Measurements from ENCODE around the gene NOX1. TPM values are rescaled to one million over a fixed set of nuclear protein-coding genes. Genes with fewer than 3 reads are reported as not detected.

The NOX1 gene
- total and polyA plus RNA-seq, 2 of the 13 experiments (the other 11 are each of a cell fraction or from before 2014, with no cell fraction given) = 0.07 TPM; not detected in 1

GRCh38 chrX:100819534-100819836, 54.7 kb downstream of the NOX1 start (continued):
- TF ChIP-seq ZNF275 (CRISPR knock-in tag; IDR thresholded peaks at IDR 0.05; ENCODE audit: borderline replicate concordance) = no peak

- WGBS (ENCODE audit: low lambda C conversion rate) = 0% methylated on average over 2 of the region's 2 CpGs
- DNase-seq (ENCODE audit: low spot score) = no peak
These were observed 56.8 kb downstream of the NOX1 start for GRCh38 chrX:100817340-100817739.

GRCh38 chrX:100812216-100813158, 61.7 kb downstream of the NOX1 start:
- peak overlapping the region; percentile 66 for H3K4me2 ChIP-seq (ENCODE audit: low read depth, low read length)
- POLR2A ChIA-PET = no interaction called here
- DNase-seq (ENCODE audit: low spot score) = no peak
- ATAC-seq = no peak
- H3K4me1 ChIP-seq (ENCODE audit: insufficient read depth, low read length) = peaks cover 7% of the 10 kb centered on the region; the same call in 1 of the 2 replicates
- in situ Hi-C loops (cut with HindIII; ENCODE audit: extremely low pct_ligation_motif_present, low pct_unique_long_range_greater_than_20kb) (no loop called here), intact Hi-C loops (cut with micrococcal nuclease; ENCODE audit: unreplicated experiment) (no loop called here)
- no peaks in the 10 kb centered on the region for H3K27me3 ChIP-seq (ENCODE audit: control insufficient read depth in 1 of 2, insufficient read depth in 2 of 2, low read length in 2 of 2)
- CTCF ChIA-PET (ENCODE audit: low intra/inter-chr PET ratio, low total read pairs) = no interaction called here
- no peak overlapping the region for H3K27ac ChIP-seq (ENCODE audit: extremely low read length, insufficient read depth, low read length)
- no peaks in the 10 kb centered on the region for H3K36me3 ChIP-seq (replicated peaks in 1 of 2; ENCODE audit: control insufficient read depth in 1 of 2, insufficient read depth in 2 of 2, low read length in 2 of 2)
- peak overlapping the region; percentile 63 for H2AFZ ChIP-seq (ENCODE audit: low read length)
- 55% methylated on average over 2 of the region's 12 CpGs for WGBS (ENCODE audit: low lambda C conversion rate)
- no peak for FAIRE-seq
- BruUV-seq (replicated peaks) = no TSS peak
- no peaks in the 10 kb centered on the region for H3K9me3 ChIP-seq (ENCODE audit: low read length)
- no peaks in the 10 kb centered on the region for H4K20me1 ChIP-seq (ENCODE audit: insufficient read depth, low read length)
- H3K79me2 ChIP-seq (ENCODE audit: insufficient read depth, low read length) = no peaks in the 10 kb centered on the region
- no peak overlapping the region for H3K9ac ChIP-seq (ENCODE audit: insufficient read depth, low read depth, low read length)
- H3K4me3 ChIP-seq (replicated peaks in 1 of 3; ENCODE audit: insufficient read depth in 1 of 3, low read depth in 2 of 3, low read length in 3 of 3) = no peak overlapping the region; a peak in 1 of 6 replicates
- no peak for TF ChIP-seq ATF6 (CRISPR knock-in tag; conservative IDR thresholded peaks at IDR 0.05)
- TF ChIP-seq GFI1 (CRISPR knock-in tag; IDR thresholded peaks at IDR 0.05; ENCODE audit: borderline replicate concordance) = no peak
- no peak for TF ChIP-seq ZNF777 (CRISPR knock-in tag; IDR thresholded peaks at IDR 0.05)
- TF ChIP-seq DZIP1 (CRISPR knock-in tag; IDR thresholded peaks at IDR 0.05) = no peak

More at GRCh38 chrX:100817340-100817739, 56.8 kb downstream of the NOX1 start:
- 0 out of 5 replicates have a peak, but pooled peaks cover 0 to 2% of the 10 kb centered on the region in 2 experiments for H3K36me3 ChIP-seq (replicated peaks in 1 of 2; ENCODE audit: control insufficient read depth in 1 of 2, insufficient read depth in 2 of 2, low read length in 2 of 2)
- H3K9me3 ChIP-seq (ENCODE audit: low read length) = no peaks in the 10 kb centered on the region
- ATAC-seq = no peak
- no peaks in the 10 kb centered on the region for H3K27me3 ChIP-seq (ENCODE audit: control insufficient read depth in 1 of 2, insufficient read depth in 2 of 2, low read length in 2 of 2)
- TF ChIP-seq MAFF (IDR thresholded peaks at IDR 0.05; ENCODE audit: low read depth, low read length) (0 out of 2 replicates have a peak, but pooled peaks have one; percentile 20), IKZF4 (CRISPR knock-in tag; IDR thresholded peaks at IDR 0.05; ENCODE audit: borderline replicate concordance, low read depth, not compliant biosample characterization) (no peak), MAFK (conservative IDR thresholded peaks at IDR 0.05 in 1 of 2, IDR thresholded peaks at IDR 0.05 in 1 of 2; ENCODE audit: low read length in 2 of 2) (peak; percentile 12 to 37; a peak in 1 of 4 replicates)
- H3K27ac ChIP-seq (ENCODE audit: extremely low read length, insufficient read depth, low read length) = no peak overlapping the region
- no peak overlapping the region for H3K4me2 ChIP-seq (ENCODE audit: low read depth, low read length)
- BruUV-seq (replicated peaks) = no TSS peak
- H3K79me2 ChIP-seq (ENCODE audit: insufficient read depth, low read length) = peaks cover 3% of the 10 kb centered on the region
- FAIRE-seq = no peak
- ChIA-PET CTCF (ENCODE audit: low intra/inter-chr PET ratio, low total read pairs) (no interaction called here), POLR2A (no interaction called here)
- peaks cover 11% of the 10 kb centered on the region; the same call in 1 of the 2 replicates for H3K4me1 ChIP-seq (ENCODE audit: insufficient read depth, low read length)
- no peak overlapping the region for H3K9ac ChIP-seq (ENCODE audit: insufficient read depth, low read depth, low read length)
- no peak overlapping the region for H3K4me3 ChIP-seq (replicated peaks in 1 of 3; ENCODE audit: insufficient read depth in 1 of 3, low read depth in 2 of 3, low read length in 3 of 3)
- intact Hi-C loops (cut with micrococcal nuclease; ENCODE audit: unreplicated experiment) (no loop called here), in situ Hi-C loops (cut with HindIII; ENCODE audit: extremely low pct_ligation_motif_present, low pct_unique_long_range_greater_than_20kb) (no loop called here)
- H4K20me1 ChIP-seq (ENCODE audit: insufficient read depth, low read length) = no peaks in the 10 kb centered on the region
- H2AFZ ChIP-seq (ENCODE audit: low read length) = no peak overlapping the region
